Vagina (tissue), 2 donors: ENCODE results near the gene ADD1.

Source experiments
- CTCF ChIP-seq, 3 experiments: fragments of 450-650 bp in 2 of 3; fragments of 200-600 bp in 1 of 3; sonication (generic) in 1 of 3; IDR thresholded peaks; one replicate each; pipeline ENCODE4 v1.5.1; 2017 to 2019; ENCODE audit warnings: antibody characterized with exemption in 3 of 3, mild to moderate bottlenecking in 2 of 3, moderate library complexity in 2 of 3
- POLR2A ChIP-seq, 2 donors: fragments of 450-650 bp; IDR thresholded peaks; one replicate each; pipeline ENCODE4 v1.6.1; 2017; ENCODE audit warnings: antibody characterized with exemption in 2 of 2, mild to moderate bottlenecking in 2 of 2, moderate library complexity in 2 of 2
- POLR2AphosphoS5 ChIP-seq, 2 donors: sonication (generic); formaldehyde crosslinking; IDR thresholded peaks; one replicate each; pipeline ENCODE4 v1.9.0; 2017; ENCODE audit warnings: antibody characterized with exemption in 2 of 2, mild to moderate bottlenecking in 2 of 2, low read depth in 1 of 2; ENCODE audit not compliant: insufficient read depth in 1 of 2

GRCh38 chr4:2908686-2909085 lies 65.0 kb downstream of the ADD1 start:
- TF ChIP-seq CTCF (IDR thresholded peaks at IDR 0.05), result no peak
- TF ChIP-seq POLR2AphosphoS5 (IDR thresholded peaks at IDR 0.05; ENCODE audit: insufficient read depth in 1 of 2, low read depth in 1 of 2), result no peak
- no peak for TF ChIP-seq POLR2A (IDR thresholded peaks at IDR 0.05)
